ENCODE data around the gene KCNH1. TPM values are rescaled to one million over a fixed set of nuclear protein-coding genes. Genes with fewer than 3 reads are reported as not detected.
A peak's percentile ranks its signal among the peaks of the same experiment; 100 is the strongest.
"Not testable (repeated sequence)": the region's sequence is repeated elsewhere in the genome, so short reads cannot be mapped to it uniquely, and the experiment has no call there.

KCNH1 gene
- total and polyA plus RNA-seq, 10 of the 15 experiments (the other 5 are each of a cell fraction or from before 2014, with no cell fraction given) = 0.02 to 0.04 (median 0.04) TPM; not detected in 7

DNA sequence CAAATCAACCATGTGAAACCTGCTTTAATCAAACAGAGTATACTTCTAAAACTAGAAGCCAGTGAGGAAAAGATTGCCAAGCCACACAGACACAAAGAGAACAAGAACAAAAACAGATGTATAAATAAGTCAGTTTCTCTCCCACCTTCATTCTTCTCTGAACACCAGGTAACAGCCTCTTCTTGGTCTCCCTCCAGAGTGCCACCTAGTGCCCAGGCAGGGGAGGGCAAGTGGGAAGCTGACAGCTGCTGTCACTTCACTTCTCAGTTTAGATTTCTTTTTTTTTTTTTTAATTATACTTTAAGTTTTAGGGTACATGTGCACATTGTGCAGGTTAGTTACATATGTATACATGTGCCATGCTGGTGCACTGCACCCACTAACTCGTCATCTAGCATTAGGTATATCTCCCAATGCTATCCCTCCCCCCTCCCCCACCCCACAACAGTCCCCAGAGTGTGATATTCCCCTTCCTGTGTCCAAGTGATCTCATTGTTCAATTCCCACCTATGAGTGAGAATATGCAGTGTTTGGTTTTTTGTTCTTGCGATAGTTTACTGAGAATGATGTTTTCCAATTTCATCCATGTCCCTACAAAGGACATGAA is 183.9 kb downstream of the KCNH1 start:
- ATAC-seq (peak; percentile 81), DNase-seq (ENCODE audit: low read depth, low spot score) (peak; percentile 1)
- H3K9me3 ChIP-seq (replicated peaks; ENCODE audit: control insufficient read depth, insufficient read depth, low read length); FAIRE-seq; H2AFZ ChIP-seq (ENCODE audit: control insufficient read depth, low read depth, low read length); POLR2A ChIA-PET; H3K4me2 ChIP-seq (ENCODE audit: control insufficient read depth, insufficient read depth); H3K36me3 ChIP-seq (ENCODE audit: control insufficient read depth in 2 of 2, insufficient read depth in 2 of 2, low read length in 1 of 2); H3K27me3 ChIP-seq (replicated peaks in 1 of 2; ENCODE audit: control insufficient read depth in 2 of 2, insufficient read depth in 2 of 2, low read length in 1 of 2); H4K20me1 ChIP-seq (ENCODE audit: control insufficient read depth, insufficient read depth); BruUV-seq (replicated peaks); H3K4me3 ChIP-seq; H3K27ac ChIP-seq (ENCODE audit: control insufficient read depth, insufficient read depth); H3K4me1 ChIP-seq (ENCODE audit: control insufficient read depth, insufficient read depth, low read length); H3K9ac ChIP-seq (ENCODE audit: control insufficient read depth, insufficient read depth, low read length); H3K79me2 ChIP-seq (ENCODE audit: control insufficient read depth, insufficient read depth, low read length): not testable (repeated sequence)
- CTCF ChIA-PET = interaction anchor here (0.6 to 2.8 kb wide), 11 partner anchors 10 to 543 kb away, joined by 3 to 14 read pairs (median 4); no protein-coding TSS in a partner anchor
- peak; percentile 65 for TF ChIP-seq RAD21 (IDR thresholded peaks at IDR 0.05; ENCODE audit: insufficient read depth, low read depth, low read length)
- TF ChIP-seq, protein P1, sequence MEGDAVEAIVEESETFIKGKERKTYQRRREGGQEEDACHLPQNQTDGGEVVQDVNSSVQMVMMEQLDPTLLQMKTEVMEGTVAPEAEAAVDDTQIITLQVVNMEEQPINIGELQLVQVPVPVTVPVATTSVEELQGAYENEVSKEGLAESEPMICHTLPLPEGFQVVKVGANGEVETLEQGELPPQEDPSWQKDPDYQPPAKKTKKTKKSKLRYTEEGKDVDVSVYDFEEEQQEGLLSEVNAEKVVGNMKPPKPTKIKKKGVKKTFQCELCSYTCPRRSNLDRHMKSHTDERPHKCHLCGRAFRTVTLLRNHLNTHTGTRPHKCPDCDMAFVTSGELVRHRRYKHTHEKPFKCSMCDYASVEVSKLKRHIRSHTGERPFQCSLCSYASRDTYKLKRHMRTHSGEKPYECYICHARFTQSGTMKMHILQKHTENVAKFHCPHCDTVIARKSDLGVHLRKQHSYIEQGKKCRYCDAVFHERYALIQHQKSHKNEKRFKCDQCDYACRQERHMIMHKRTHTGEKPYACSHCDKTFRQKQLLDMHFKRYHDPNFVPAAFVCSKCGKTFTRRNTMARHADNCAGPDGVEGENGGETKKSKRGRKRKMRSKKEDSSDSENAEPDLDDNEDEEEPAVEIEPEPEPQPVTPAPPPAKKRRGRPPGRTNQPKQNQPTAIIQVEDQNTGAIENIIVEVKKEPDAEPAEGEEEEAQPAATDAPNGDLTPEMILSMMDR (IDR thresholded peaks at IDR 0.05 in 2 of 3, conservative IDR thresholded peaks at IDR 0.05 in 1 of 3; ENCODE audit: control insufficient read depth in 2 of 3, extremely low read depth in 1 of 3, insufficient read depth in 1 of 3, low read depth in 3 of 3, low read length in 3 of 3) = peak; percentile 60 to 73 (median 66)
- TF ChIP-seq PKNOX1 (IDR thresholded peaks at IDR 0.05) = peak; percentile 21; the same call in 1 of the 2 replicates
- peak; percentile 68 for TF ChIP-seq SMC3 (IDR thresholded peaks at IDR 0.05; ENCODE audit: borderline replicate concordance, low read length)
- WGBS (ENCODE audit: insufficient coverage, insufficient replicate concordance, low lambda C conversion rate, missing lambda C conversion rate) = no CpG with 5 or more reads among the region's 2 CpGs
- RAD21 ChIA-PET (ENCODE audit: unreplicated experiment) = interaction anchor here (0.9 to 1.4 kb wide), 5 partner anchors 185 to 543 kb away, joined by 3 to 5 read pairs (median 4); no protein-coding TSS in a partner anchor
- SMC1A ChIA-PET (ENCODE audit: uncharacterized antibody, unreplicated experiment) = interaction anchor here (0.8 to 2.0 kb wide), 4 partner anchors 53 to 503 kb away, joined by 3 to 11 read pairs (median 4); no protein-coding TSS in a partner anchor
- intact Hi-C loops (cut with micrococcal nuclease; ENCODE audit: unreplicated experiment) (loop anchor here (1.0 to 5.0 kb wide), 3 partner anchors 366 to 543 kb away; no protein-coding TSS in a partner anchor), in situ Hi-C loops (cut with MboI) (loop anchor here (25.0 kb wide), 1 partner anchor 363 kb away; no protein-coding TSS in a partner anchor)

All from GM12878 (cell line).